HG03571 (cell line): Measurements from ENCODE around the gene UBE3B.

ENCODE experiments used
- ATAC-seq: cut with Tn5 transposase; IDR thresholded peaks from one replicate; pipeline ENCODE4 v1.9.1; 2021; ENCODE audit not compliant: unreplicated experiment

The UBE3B gene

DNA sequence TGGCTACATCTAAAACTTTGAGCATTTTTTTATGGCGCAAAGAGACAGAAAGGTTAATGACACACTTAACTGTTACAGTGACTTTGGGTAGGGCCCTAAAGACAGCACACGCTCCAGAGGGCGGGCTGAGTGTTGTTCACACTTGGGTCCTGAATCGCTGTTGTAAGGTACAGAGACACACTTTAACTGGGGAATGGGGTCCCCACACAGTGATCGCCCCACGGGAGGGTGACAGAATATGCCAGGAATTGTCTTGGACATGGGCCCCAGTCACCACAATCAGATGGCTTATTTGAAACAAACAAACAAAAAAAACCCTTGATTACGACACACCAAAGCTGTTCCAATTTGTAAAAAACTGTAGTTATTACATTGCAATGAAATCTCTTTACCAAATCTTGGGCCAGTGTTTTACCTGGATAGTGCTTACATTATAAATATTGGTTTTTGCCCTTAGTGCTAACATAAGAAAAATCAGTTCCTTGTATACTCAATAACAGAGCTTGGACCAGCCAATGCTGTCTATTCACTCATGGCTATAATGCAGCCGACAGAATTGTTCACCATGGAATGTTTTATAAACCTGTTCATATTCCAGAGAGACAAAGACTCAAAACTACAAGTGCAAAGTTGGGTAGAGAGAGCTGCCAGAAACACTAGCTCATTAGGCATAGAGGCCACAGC is 28.6 kb upstream of the UBE3B start:
- no peak for ATAC-seq

DNA sequence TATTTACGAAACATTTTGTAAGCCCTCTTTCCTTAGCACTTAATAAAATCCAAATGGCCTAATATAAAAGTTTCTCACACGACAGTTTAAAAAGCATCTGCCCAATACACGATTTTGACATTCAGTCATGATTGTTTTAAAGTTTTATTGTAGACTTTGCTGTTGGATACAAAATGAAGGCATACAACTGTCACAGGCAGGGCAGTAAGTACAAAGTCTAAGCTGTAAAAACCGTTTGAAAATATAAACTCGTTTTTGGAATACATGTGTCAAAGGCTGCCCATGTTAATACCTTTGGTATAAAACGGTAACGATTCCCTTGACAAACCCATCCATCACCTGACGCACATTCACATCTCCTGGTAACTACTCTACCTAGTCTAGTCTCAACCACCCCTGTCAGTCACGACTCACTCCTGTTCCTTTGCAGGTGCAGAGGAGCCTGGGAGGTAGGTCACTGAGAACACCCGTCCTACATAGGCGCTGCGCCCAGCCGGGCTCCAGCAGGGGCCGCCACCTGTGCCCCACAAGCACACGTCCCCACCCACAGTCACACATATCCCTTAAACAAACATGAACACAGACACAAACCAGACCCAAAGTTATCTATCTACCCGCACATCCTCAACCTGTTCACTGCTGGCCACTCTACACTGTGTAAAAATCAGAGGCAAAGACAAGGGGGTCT is 27.4 kb upstream of the UBE3B start:
- ATAC-seq: no peak

DNA sequence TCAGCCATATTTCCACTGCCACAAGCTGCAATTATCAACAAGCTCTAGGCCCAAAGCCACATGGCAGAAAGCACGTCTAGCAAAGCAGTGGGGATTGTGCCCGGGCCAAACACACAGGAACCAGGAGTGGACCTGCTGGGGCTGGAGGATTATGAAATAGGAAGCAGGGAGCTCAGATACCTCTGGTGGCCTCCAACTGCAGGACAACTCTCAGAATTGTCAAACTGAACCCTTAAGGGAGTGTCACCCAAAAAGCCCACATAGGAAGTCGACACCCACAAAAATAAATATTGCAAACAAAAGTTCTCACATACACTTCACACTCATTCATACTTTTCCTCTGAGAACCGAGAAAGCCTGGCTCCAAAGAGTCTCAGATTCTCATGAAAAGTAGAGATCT is 26.5 kb upstream of the UBE3B start:
- ATAC-seq: no peak

DNA sequence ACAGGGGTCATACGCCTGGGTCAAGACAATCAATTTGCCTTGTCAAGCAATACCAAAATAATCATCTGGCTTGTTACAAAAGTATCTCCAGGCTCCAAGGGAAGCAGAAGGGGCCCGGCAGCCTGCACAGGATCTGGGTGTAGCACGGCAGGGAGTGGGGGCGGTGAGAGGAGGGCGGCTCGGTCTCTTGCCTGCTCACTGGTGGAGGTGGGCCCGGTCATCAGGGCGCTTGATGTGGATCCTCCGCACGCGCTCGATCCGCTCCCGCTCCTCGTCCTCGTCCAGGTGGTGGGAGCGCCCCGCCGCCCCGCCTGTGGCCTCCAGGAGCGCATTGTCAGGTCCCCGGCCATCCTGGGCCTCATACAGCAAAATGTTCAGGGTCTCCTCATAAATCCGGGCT is 26.0 kb upstream of the UBE3B start:
- no peak for ATAC-seq

DNA sequence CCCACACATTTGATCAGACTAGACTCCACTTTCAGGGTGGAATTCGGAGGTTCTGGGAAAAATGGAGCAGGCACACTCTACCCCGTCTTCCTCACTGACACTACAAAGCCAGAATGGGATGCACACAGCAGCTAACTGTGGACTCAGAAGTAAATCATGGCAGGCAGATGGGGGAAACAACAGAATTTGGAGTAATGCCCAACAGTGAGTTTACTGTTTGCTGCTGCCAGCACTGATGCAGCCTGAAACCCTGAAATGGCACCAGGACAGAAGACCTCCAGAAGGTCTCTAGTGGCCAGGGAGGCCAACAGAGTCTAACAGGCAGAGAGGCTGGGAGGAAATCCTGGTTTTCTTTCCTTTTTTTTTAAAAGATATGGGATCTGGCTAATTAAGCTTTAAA is 24.9 kb upstream of the UBE3B start:
- no peak for ATAC-seq

DNA sequence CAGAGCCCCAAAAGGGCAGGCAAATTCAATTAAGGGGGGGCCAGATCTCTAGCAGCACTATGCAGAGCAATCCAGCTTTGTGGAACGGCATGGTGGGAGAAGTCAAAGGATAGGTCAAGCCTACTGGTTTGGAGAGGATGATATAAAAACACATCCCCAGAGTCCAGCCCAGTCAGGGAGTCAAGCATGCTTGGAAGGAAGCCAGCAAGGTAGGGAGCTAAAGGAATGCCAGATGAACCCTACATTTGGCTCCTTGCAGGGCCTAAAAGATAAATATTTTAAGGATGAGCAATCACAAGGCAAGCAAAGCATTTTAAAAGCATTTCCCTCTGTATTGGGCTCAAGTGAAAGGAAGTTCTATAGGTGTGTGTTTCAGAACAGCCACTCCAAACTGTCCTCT is 21.7 kb upstream of the UBE3B start:
- no peak for ATAC-seq

DNA sequence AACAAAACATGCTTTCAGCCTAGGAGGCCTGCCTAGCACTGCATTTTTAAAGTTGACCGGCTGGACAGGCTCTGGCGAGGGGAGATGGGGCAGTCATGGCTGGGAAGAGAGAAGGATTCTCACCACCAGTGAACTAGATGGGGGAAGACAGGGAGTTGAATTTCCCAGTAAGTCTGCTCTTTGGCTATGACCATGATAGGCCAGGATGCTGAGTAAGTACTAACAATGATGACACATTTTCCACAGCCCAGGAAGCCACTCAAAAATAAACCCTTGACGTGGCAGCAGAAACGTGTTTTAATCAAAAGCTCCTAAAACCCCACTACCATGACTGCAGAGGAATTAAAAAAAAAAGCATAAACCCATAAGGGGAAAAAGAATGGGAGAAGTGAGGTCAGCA is 19.3 kb upstream of the UBE3B start:
- ATAC-seq: no peak

DNA sequence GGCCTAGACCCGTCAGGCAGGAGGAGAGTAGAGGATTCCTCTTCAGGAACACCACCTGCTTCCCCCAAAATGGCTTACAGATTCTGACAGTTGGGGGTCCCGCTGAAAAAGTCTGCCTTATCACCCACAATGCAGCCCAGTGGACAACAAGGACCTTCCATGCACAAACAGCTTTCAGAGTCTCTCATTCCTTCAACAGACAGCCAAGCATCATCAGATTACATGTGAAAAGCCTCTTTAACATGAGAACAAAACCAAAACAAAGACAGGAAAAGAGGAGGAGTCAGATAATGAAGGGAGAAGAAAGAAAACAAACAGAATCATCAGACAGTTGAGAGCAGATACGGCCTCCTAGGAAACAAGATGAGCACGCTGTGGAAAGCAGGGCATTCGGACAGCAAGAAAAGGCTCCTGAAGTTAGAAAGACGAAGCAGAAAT is 18.6 kb upstream of the UBE3B start:
- no peak for ATAC-seq

DNA sequence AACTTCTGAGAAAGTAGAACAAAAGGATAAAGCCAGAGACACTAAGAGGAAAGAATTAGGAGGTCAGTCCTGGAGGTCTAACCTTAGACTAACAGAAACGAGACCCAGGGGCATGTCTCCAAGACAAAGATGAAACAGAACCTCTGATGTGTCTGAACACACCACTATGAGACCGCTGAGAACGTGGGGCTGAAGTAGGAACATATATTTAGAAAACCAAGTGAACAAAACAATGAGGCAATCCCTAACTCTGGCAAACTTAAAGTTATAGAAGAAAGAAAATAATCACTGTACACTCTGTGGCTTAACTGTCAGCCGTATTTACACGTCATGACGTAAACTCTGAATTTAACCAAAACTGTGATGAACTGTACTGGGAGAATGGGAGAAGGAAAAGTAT is 18.2 kb upstream of the UBE3B start:
- no peak for ATAC-seq

DNA sequence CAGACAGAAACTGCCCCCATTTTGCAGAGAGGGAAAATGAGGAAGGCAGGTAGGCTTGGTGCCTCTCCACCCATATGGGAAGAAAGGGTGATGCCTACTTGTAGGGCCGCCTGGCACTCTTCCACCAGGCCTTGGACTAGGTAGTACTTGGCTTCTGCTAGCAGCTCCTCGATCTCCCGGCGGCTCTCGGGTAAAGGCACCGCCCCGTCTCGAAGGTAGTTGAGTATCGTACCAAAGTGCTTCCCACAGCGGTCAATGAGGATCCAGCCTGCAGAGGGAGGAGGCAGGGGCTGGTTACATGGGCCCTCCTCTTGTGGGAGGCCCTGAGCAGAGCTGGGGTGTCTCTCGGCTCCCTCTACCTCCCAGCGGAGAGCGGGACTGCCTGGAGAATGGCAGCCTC is 16.9 kb upstream of the UBE3B start:
- no peak for ATAC-seq

DNA sequence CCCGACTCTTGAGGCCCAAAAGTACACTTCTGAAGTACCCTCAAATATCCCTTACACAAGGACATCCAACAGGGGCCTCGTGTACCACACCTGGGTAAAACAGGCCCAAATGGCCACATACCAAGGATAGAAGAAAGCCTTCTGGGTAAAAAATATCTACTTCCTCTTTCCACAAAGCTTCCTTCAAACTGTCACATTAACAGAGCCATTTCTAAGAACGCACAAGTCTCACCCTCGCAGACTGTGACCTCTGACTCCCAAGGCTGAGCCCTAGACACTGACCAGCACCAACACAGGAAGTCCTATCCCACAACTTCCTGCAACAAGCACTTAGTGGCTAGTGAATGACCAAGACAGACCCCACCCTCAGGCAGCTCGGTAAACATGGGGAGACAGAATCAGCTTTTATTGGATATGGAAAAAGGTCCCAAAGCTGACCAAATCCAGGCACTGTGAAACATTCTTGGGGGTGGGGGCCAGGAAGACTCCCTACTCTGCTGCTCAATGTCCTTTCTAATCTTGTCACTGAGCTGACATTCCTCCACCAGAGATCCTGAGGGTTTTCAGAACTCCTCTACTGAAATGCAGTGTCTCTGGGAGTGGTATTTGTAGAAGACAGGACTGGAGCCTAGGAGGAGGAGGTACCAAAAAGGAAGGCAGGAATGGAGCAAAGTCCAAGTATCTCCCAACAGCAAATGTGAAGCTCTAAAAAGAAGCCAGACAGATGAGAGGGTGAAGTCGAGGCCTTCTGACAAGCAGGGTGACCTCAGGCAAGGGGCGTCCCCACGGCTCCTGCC is 16.2 kb upstream of the UBE3B start:
- ATAC-seq: no peak

DNA sequence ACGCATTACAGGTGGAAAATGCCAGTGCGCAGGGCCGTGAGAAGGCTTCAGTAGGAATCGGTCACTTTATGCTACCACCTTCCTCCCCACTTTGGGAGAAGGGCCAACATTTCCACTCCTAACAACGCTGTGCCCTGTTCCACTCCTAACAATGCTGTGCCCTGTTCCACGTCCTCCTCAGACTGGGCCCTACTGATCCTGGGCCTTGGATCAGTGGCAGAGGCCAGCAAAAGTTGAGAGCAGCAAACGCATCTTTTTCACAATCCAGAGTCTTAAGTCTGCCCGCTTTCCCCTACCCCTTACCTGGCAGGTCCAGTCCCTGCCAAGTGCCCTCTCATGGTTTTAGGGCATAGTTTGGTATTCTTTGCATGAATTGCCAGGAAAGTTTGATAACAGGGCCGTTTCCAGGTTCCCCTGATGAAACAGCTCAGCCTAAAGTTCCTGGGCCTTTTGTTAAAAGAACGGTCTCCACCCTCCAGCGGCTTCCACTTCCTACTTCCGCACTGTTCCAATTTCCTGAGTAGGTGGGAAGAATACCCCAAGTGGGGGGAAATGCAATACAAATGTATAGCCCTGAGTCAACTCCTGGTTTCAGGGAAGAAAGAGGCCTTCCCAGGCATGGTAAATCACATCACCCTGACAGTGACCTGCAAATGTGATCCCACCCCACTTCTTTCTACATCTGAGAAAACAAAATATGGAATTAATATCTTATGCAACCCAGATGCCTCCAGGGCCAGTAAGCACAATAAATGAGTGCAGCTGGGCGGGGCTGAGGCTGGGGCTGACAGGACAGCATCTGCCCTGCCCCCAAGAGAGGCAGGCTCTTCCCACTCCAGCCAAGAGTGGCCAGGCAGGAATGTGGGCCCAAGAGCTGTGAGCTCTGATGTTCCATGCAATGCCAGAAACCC is 15.3 kb upstream of the UBE3B start:
- ATAC-seq: no peak

DNA sequence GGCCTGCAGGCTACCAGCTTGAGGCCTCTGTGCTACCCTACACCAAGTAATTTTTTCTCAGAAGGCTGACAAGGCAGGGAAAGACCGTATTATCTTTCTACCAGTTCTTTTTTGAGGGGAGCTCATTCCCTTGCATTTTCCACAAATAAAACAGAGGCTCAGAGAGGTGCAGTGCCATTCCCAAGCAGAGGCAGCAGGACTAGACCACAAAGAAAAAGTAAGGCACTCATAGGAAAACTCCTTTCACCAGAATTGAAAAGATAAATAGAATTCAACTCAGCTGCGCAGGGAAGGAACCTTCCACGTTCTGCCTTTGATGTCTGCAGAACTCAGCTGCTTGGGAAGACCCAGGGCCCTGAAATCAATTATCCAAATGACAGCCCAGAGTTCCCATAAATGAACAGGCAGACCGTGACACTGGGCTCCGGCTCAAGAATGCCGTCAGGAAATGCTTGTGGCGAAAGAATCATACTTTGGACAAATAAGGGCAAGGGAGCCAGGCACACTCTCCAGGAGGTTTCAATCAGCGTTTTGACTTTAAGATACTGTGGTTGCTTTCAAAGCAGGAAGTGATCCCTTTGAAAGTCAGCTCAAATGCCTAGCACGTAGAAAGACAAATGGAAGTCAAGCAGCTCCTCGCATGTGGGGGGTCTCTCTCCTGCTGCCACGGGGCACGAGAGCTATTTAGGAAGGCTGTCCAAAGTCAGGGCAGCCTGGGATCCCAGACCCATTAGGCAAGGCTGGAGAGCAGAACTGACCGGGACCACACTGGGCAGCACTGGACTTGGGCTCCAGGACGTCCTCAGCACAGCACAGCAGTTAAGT is 14.4 kb upstream of the UBE3B start:
- ATAC-seq: no peak

DNA sequence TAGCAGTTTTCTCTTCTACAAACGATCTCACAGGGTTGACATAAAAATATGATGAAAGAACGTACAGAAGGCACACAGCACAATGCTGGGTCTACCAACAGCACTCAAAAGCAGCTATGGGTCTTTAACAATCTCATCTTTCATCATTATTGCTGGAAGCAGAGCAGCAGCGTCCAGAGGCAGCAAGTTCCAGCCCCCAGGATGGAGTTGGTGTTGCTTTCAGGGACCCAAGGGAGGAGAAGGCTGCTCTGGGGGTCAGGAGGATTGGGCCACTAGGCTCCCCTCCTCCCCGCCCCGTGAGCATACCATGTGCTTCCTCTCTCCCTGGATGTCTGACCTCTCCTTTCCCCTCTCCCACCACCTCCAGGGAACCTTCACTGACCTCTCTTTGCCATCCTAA is 13.7 kb upstream of the UBE3B start:
- ATAC-seq: no peak

DNA sequence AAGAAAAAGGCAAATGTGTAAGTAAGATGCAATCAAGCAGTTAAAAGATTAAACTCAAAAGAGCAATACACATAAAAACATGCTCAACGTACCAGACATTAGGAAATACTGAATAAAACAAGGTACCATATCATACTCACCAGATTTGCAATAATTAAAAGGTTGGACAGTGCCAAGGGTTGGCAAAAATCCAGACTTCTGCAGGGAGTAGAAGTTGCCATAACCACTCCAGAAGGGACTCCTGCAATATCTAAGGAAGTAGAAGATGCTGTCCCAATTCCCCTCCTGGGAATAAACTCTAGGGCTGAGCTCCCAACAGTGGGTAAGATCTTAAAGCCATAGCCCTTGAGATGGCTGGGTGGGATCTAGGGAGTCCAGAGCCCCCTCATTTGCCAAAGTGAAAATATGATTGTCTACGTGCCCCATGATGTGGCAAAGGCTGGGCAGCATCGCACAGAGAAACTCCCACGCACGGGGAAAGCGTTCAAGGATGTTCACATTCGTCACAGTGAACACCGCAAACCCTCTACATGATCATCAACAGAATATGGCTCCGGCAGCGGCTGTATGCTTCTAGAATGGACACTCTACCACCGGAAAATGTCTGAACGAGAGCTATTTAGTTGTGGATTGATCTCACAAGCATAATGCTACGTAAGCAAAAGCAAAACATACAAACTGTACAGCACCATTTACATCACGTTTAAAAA is 12.6 kb upstream of the UBE3B start:
- no peak for ATAC-seq

DNA sequence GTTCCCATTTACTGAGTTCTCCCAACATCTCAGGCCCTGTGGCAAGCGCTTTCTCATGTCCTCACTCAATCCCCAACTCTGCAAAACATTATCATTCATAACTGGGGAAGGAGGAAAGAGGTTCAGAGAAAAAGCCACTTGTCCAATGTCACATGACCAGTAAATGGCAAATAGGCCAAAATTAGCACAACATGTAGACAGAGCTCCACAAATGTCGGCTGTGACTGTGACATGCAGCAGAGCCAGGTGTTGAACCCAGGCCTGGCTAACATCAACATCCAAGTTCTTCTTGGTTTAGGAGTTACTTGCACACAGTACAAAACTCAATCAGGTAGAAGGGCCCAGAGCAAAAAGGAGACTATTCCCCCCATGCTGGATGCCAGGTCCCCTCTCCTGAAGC is 11.1 kb upstream of the UBE3B start:
- no peak for ATAC-seq

DNA sequence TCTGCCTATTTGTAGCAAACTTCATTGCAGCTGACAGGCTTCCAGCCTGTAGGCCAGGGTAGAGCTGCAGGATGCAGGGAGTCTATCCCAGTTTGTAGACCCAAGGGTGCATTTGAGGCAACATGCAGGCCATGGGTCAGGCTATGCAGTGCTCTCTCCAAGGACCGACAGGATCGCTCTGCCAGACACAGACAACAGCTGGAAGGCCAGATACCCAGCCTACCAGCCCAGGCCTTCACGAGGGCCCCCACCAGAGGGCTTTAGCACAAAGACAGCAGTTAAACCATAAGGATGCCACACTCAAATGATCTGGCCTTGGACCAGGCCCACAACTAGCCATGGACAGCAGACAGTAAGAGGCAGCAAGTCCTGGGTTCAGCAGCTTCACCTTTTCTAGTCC is 10.6 kb upstream of the UBE3B start:
- ATAC-seq: no peak

DNA sequence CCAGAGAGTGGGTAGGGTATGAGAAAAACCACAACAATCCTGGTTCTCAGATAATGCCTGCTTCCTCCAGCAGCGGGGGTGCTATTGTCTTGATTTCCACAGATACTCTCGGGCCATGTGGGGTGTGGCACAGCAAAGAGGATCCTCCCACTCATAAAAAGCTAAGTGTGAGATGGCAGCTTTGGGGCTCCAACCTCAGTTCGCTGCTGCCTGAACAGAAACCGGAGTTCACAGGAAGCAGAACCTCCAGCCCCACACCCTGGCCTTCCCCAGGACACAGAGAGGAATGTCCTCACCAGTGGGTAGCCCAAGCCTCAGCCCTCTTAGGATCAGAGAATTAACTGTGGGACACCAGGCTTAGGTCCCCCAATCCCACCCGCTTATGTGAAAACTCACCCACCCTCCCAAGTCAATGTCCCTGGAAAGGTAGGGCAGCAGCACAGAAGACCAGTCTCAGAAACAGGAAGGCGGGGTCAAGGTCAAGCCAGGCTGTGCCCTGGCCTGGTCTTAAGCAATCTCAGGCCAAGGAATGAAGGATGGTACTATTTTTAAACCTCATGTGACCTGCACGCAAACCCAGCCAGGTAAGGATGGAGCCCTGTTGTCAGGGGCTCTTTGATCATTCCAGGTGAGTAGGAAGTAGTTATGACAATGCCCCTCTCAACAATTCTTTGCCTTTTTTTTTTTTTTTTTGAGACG is 9.3 kb upstream of the UBE3B start:
- ATAC-seq: no peak

DNA sequence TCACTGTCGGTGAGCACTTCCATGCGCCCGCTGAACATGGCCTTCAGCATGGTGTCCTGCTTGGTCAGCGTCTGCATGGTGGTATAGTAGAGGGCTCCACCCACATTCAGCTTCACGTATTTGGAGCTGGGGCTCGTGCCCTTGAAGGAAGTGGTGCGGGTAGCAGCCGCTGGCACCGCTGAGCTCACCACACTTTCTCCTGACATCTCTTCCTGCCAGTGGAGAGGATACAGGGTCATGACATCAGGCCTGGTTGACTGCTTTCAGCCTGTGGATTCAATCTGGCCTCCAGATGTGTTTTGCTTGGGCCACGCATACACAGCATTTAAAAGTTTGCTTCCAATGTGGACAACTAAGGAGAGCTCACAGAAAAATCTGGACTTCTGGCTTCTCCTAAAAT is 7.9 kb upstream of the UBE3B start:
- no peak for ATAC-seq
